K562 (cell line): ENCODE data around the gene DCLK1. TPM values are rescaled to one million over a fixed set of nuclear protein-coding genes. Genes with fewer than 3 reads are reported as not detected.

Experiments
- ATAC-seq: fragments of 200-7000 bp; cut with Tn5 transposase; 3 replicates; pipeline ENCODE4 v1.9.1; 2020; ENCODE audit warnings: moderate library complexity
- BruUV-seq: library from RNA; stranded (reverse); fragments of 400-500 nt; replicated peaks from 2 replicates; lab custom pipeline; 2021; lab: Mats Ljungman, UMichigan
- CTCF ChIA-PET: fragments of 300-600 bp; formaldehyde crosslinking; extraction: SDS; loops from one replicate; lab custom pipeline; 2021; ENCODE audit warnings: low intra/inter-chr PET ratio; lab: Yijun Ruan, JAX
- POLR2A ChIA-PET: fragments of 300-600, 350-650 bp; sonication (Branson Sonifier 250); formaldehyde crosslinking; extraction: SDS; loops from one replicate; lab custom pipeline; 2021; ENCODE audit warnings: antibody characterized with exemption, inconsistent platforms; lab: Yijun Ruan, JAX
- DNase-seq, 4 experiments: peaks; one replicate each; pipeline versions ENCODE4 v3.0.0 to v3.0.0-alpha.2; 2011 to 2018; ENCODE audit warnings: low spot score in 3 of 4, mixed read lengths in 3 of 4; ENCODE audit errors: extremely low read depth in 1 of 4
- FAIRE-seq: peaks from 2 replicates; lab custom pipeline; 2011; peaks lifted over from hg19 to GRCh38; lab: Jason Lieb, UNC
- H2AFZ ChIP-seq: 2 replicates; pipeline ENCODE4 v1.6.0; 2011; ENCODE audit warnings: low read depth, low read length, control low read depth, inconsistent platforms
- H3K27ac ChIP-seq: fragments of 200-600 bp; 3 replicates; pipeline ENCODE4 v1.8.0; 2011; ENCODE audit warnings: low read depth, mild to moderate bottlenecking, control low read depth, inconsistent platforms, low read length, moderate library complexity, mixed read lengths; ENCODE audit errors: extremely low read depth
- H3K27me3 ChIP-seq, 2 experiments: fragments of 300-600 bp in 1 of 2; 2 replicates in 1 of 2; 3 replicates in 1 of 2; pipeline versions ENCODE4 v1.6.0 to v1.8.0; 2011; ENCODE audit warnings: inconsistent platforms in 2 of 2, low read length in 2 of 2, mild to moderate bottlenecking in 1 of 2, mixed read lengths in 1 of 2, moderate library complexity in 1 of 2; ENCODE audit not compliant: control insufficient read depth in 2 of 2, insufficient read depth in 2 of 2
- H3K36me3 ChIP-seq: fragments of 300-600 bp; 3 replicates; pipeline ENCODE4 v1.8.0; 2011; ENCODE audit warnings: mild to moderate bottlenecking, low read length, inconsistent platforms; ENCODE audit not compliant: control insufficient read depth, insufficient read depth
- H3K4me1 ChIP-seq, 2 experiments: fragments of 200-600 bp in 1 of 2; replicated peaks in 1 of 2; 2 replicates in 1 of 2; 3 replicates in 1 of 2; pipeline versions ENCODE4 v1.5.1 to v1.8.0; 2011; ENCODE audit warnings: inconsistent platforms in 2 of 2, low read length in 2 of 2, mild to moderate bottlenecking in 1 of 2, mixed read lengths in 1 of 2, moderate library complexity in 1 of 2; ENCODE audit not compliant: control insufficient read depth in 2 of 2, insufficient read depth in 2 of 2
- H3K4me2 ChIP-seq: 2 replicates; pipeline ENCODE4 v1.6.1; 2011; ENCODE audit warnings: low read length, control low read depth, inconsistent platforms, mixed read lengths; ENCODE audit not compliant: insufficient read depth
- H3K4me3 ChIP-seq: fragments of 200-600 bp; sonication (generic), shearing (Covaris generic); 2 replicates; pipeline ENCODE4 v1.5.1; 2016; ENCODE audit warnings: control low read depth, inconsistent platforms
- H3K79me2 ChIP-seq: fragments of 200-600 bp; 3 replicates; pipeline ENCODE4 v1.8.0; 2011; ENCODE audit warnings: low read length, inconsistent platforms; ENCODE audit not compliant: control insufficient read depth, insufficient read depth
- H3K9ac ChIP-seq, 2 experiments: 2 replicates each; pipeline versions ENCODE4 v1.6.0 to v1.6.1; 2011; ENCODE audit warnings: low read depth in 2 of 2, low read length in 2 of 2, control low read depth in 1 of 2, inconsistent platforms in 1 of 2, mild to moderate bottlenecking in 1 of 2, mixed read lengths in 1 of 2; ENCODE audit not compliant: insufficient read depth in 1 of 2
- H3K9me1 ChIP-seq: one replicate; pipeline ENCODE4 v1.6.0; 2011; ENCODE audit warnings: inconsistent platforms, mild to moderate bottlenecking, low read length, moderate library complexity; ENCODE audit not compliant: control insufficient read depth, insufficient read depth
- H3K9me3 ChIP-seq: replicated peaks from 2 replicates; pipeline ENCODE4 v1.5.1; 2011; ENCODE audit warnings: low read depth, low read length, inconsistent platforms; ENCODE audit not compliant: control insufficient read depth, insufficient read depth
- H4K20me1 ChIP-seq: replicated peaks from 2 replicates; pipeline ENCODE4 v1.6.1; 2011; ENCODE audit warnings: low read length, inconsistent platforms, mixed read lengths; ENCODE audit not compliant: control insufficient read depth, insufficient read depth
- DMBX1 ChIP-seq: fragments of 250-450 bp; sonication (Bioruptor Pico); IDR thresholded peaks from 2 replicates; pipeline ENCODE4 v1.8.0; 2022; ENCODE audit warnings: inconsistent platforms, mild to moderate bottlenecking, moderate library complexity, borderline replicate concordance
- FOSL1 ChIP-seq: fragments of 200-800 bp; sonication (Bioruptor generic); conservative IDR thresholded peaks from 2 replicates; pipeline ENCODE4 v1.6.1; 2016; ENCODE audit warnings: missing genetic modification characterization, missing compliant biosample characterization
- MXI1 ChIP-seq: IDR thresholded peaks from 2 replicates; pipeline ENCODE4 v1.6.1; 2011; ENCODE audit warnings: low read depth, mild to moderate bottlenecking, improper control_type of control experiment, low read length
- NBN ChIP-seq: fragments of 450-650 bp; IDR thresholded peaks from 2 replicates; pipeline ENCODE4 v1.6.1; 2016; ENCODE audit warnings: low read depth, mild to moderate bottlenecking
- PHB ChIP-seq: fragments of 250-450 bp; sonication (Bioruptor Pico); IDR thresholded peaks from 2 replicates; pipeline ENCODE4 v1.5.0; 2021
- PRDM10 ChIP-seq: fragments of 450-650 bp; IDR thresholded peaks from 2 replicates; pipeline ENCODE4 v1.6.1; 2018; ENCODE audit not compliant: partially characterized antibody
- RAD21 ChIP-seq, 2 experiments: fragments of 250-450 bp in 1 of 2; fragments of 450-650 bp in 1 of 2; sonication (Bioruptor Pico) in 1 of 2; formaldehyde crosslinking in 1 of 2; IDR thresholded peaks in 1 of 2; conservative IDR thresholded peaks in 1 of 2; 2 replicates each; pipeline versions ENCODE4 v1.4.0 to v1.8.0; 2020 to 2022; ENCODE audit warnings: mild to moderate bottlenecking in 2 of 2, moderate library complexity in 1 of 2
- RFX1 ChIP-seq: fragments of 450-650 bp; IDR thresholded peaks from 2 replicates; pipeline ENCODE4 v1.6.1; 2016; ENCODE audit warnings: mild to moderate bottlenecking, moderate library complexity
- TCF15 ChIP-seq: fragments of 250-450 bp; sonication (Bioruptor Pico); IDR thresholded peaks from 2 replicates; pipeline ENCODE4 v1.8.0; 2022; ENCODE audit warnings: moderate library complexity, mild to moderate bottlenecking, inconsistent platforms
- ZFP30 ChIP-seq: fragments of 250-450 bp; sonication (Bioruptor Pico); IDR thresholded peaks from 2 replicates; pipeline ENCODE4 v1.8.0; 2022; ENCODE audit warnings: moderate library complexity, mild to moderate bottlenecking, inconsistent platforms, borderline replicate concordance
- ZNF3 ChIP-seq: fragments of 250-450 bp; sonication (Bioruptor Pico); IDR thresholded peaks from 2 replicates; pipeline ENCODE4 v1.5.0; 2021; ENCODE audit warnings: mild to moderate bottlenecking, moderate library complexity
- WGBS: fragments of 100-300 bp; shearing (Covaris generic); methylation state at CpG from one replicate; pipeline ENCODE4 v1.1.6; 2016; ENCODE audit warnings: low coverage, mixed read lengths; ENCODE audit not compliant: insufficient coverage; ENCODE audit errors: missing lambda C conversion rate; 5-methylcytosine and 5-hydroxymethylcytosine counted together
- in situ Hi-C: fragments of 300-500 bp; cut with MboI; formaldehyde crosslinking; loops from 4 replicates; pipeline ENCODE4 v1.15.0; 2018; ENCODE audit warnings: inconsistent platforms, mixed read lengths
- intact Hi-C: fragments of 100-400 bp; cut with micrococcal nuclease; formaldehyde crosslinking; loops from 2 replicates; pipeline ENCODE4 v1.14.2; 2022
- polyA plus RNA-seq, 8 experiments: library from polyadenylated mRNA; depleted of rRNA in 4 of 8; stranded (reverse) in 5 of 8; unstranded in 3 of 8; fragments of >200 nt; fragmentation: Nextera tagmentation in 2 of 8; fragmentation: Illumina TruSeq in 1 of 8; extraction: Ambion mirVana in 2 of 8; extraction: Trizol in 1 of 8; gene quantifications; 2 replicates each; pipeline versions ENCODE4 v1.2.1 to v1.2.3, GENCODE V29; 2011 to 2014; ENCODE audit warnings: inconsistent platforms in 1 of 8, missing spikeins in 1 of 8
- total RNA-seq, 7 experiments: library from RNA; depleted of rRNA in 6 of 7; stranded (reverse); fragments of >200 nt in 6 of 7; fragmentation: Illumina TruSeq in 2 of 7; extraction: Trizol in 2 of 7; gene quantifications; 2 replicates each; pipeline versions ENCODE4 v1.2.1 to v1.2.3, GENCODE V29; 2011 to 2021; ENCODE audit warnings: low replicate concordance in 1 of 7

Gene DCLK1
- total and polyA plus RNA-seq, 9 of the 15 experiments (the other 6 are each of a cell fraction or from before 2014, with no cell fraction given), result 0.07 TPM; not detected in 8

GRCh38 chr13:35789335-35790165 is 341.6 kb downstream of the DCLK1 start (continued):
- TF ChIP-seq RAD21 (CRISPR knock-in tag; conservative IDR thresholded peaks at IDR 0.05 in 1 of 2, IDR thresholded peaks at IDR 0.05 in 1 of 2) (peak; percentile 42 to 47), FOSL1 (tag) (no peak), ZNF3 (CRISPR knock-in tag) (no peak), MXI1 (no peak), PHB (CRISPR knock-in tag) (no peak)

GRCh38 chr13:35787937-35788336 is 343.2 kb downstream of the DCLK1 start:
- Histone ChIP-seq H4K20me1 (no peaks in the 10 kb centered on the region), H3K27me3 (no peaks in the 10 kb centered on the region), H2AFZ (no peak overlapping the region), H3K36me3 (no peaks in the 10 kb centered on the region), H3K4me3 (no peak overlapping the region), H3K79me2 (no peaks in the 10 kb centered on the region), H3K9ac (no peak overlapping the region), H3K9me1 (no peaks in the 10 kb centered on the region), H3K9me3 (no peaks in the 10 kb centered on the region), H3K27ac (no peak overlapping the region), H3K4me2 (no peak overlapping the region), H3K4me1 (no peaks in the 10 kb centered on the region)
- no peak for TF ChIP-seq TCF15 (CRISPR knock-in tag)
- TF ChIP-seq RFX1, result peak; percentile 52
- TF ChIP-seq NBN, result no peak
- no peak for TF ChIP-seq PRDM10
- TF ChIP-seq ZFP30, result no peak
- no peak for TF ChIP-seq DMBX1 (CRISPR knock-in tag)
- no TSS peak for BruUV-seq
- DNase-seq (no peak), ATAC-seq (no peak), FAIRE-seq (no peak)
- in situ Hi-C loops (no loop called here), intact Hi-C loops (no loop called here)
- 4% methylated on average over 3 of the region's 3 CpGs for WGBS
- ChIA-PET CTCF (no interaction called here), POLR2A (no interaction called here)
